OCI-LY3 (cell line): ENCODE measurements around the gene P2RY11.

Source experiments
- EZH2phosphoT487 ChIP-seq: fragments of 200-600 bp; shearing (Covaris generic); IDR thresholded peaks from 2 replicates; pipeline ENCODE4 v1.6.1; 2018; ENCODE audit warnings: antibody characterized with exemption, mixed run types, low read depth
- TF ChIP-seq, protein P1 (sequence below): fragments of 200-600, 300-600 bp; sonication (generic); IDR thresholded peaks from 2 replicates; pipeline ENCODE4 v1.5.1; 2014; ENCODE audit warnings: antibody characterized with exemption, low read length, low read depth

DNA sequence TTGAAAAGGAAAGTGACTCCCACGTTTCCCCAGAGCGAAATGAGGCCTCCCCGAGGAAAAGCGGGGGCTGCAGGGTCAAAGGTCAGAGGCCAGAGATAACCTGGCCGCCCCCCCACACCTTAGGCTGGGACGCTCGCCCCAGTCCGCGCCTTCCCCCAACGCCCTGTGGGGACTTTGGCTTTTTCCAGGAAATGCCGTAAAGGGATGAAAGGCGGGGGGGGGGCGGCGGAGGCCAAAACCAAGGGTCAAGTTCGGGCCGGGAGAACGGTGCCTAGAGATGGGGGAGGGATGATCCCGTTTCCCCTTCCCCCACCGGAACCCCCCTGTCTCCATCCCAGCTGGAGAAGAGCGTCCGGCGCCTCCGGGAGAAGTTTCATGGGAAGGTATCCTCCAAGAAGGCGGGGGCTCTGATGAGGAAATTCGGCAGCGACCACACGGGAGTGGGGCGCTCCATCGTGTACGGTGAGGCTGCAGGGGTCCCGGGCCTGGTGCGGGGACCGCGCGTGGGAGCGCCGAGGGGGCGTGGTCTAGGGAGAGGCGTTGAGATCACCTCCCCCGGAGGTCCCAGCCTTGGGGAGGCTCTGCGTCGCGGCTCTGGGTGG lies 24.8 kb upstream of the P2RY11 start:
- TF ChIP-seq, protein P1, sequence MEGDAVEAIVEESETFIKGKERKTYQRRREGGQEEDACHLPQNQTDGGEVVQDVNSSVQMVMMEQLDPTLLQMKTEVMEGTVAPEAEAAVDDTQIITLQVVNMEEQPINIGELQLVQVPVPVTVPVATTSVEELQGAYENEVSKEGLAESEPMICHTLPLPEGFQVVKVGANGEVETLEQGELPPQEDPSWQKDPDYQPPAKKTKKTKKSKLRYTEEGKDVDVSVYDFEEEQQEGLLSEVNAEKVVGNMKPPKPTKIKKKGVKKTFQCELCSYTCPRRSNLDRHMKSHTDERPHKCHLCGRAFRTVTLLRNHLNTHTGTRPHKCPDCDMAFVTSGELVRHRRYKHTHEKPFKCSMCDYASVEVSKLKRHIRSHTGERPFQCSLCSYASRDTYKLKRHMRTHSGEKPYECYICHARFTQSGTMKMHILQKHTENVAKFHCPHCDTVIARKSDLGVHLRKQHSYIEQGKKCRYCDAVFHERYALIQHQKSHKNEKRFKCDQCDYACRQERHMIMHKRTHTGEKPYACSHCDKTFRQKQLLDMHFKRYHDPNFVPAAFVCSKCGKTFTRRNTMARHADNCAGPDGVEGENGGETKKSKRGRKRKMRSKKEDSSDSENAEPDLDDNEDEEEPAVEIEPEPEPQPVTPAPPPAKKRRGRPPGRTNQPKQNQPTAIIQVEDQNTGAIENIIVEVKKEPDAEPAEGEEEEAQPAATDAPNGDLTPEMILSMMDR: no peak
- no peak for TF ChIP-seq EZH2phosphoT487
